Keratinocyte (primary cell): Measurements from ENCODE around the gene C2CD5. TPM values are rescaled to one million over a fixed set of nuclear protein-coding genes. Genes with fewer than 3 reads are reported as not detected.

Source experiments
- DNase-seq: peaks from one replicate; pipeline ENCODE4 v3.0.0-alpha.2; 2011; ENCODE audit warnings: low read depth, missing footprints, low spot score
- FAIRE-seq: peaks from 2 replicates; lab custom pipeline; 2011; peaks lifted over from hg19 to GRCh38; lab: Jason Lieb, UNC
- H2AFZ ChIP-seq: 2 replicates; pipeline ENCODE4 v1.6.0; 2012; ENCODE audit warnings: low read length, control low read depth, inconsistent platforms; ENCODE audit not compliant: control insufficient read depth
- H3K27ac ChIP-seq: 2 replicates; pipeline ENCODE4 v1.5.1; 2011; ENCODE audit warnings: low read length; ENCODE audit not compliant: control insufficient read depth, insufficient read depth
- H3K27me3 ChIP-seq: 3 replicates; pipeline ENCODE4 v1.6.0; 2011; ENCODE audit warnings: low read length; ENCODE audit not compliant: control insufficient read depth, insufficient read depth; ENCODE audit errors: extremely low read depth
- H3K36me3 ChIP-seq, 2 experiments: 2 replicates in 1 of 2; 3 replicates in 1 of 2; pipeline ENCODE4 v1.5.1; 2011; ENCODE audit warnings: low read length in 2 of 2, mild to moderate bottlenecking in 1 of 2; ENCODE audit not compliant: control insufficient read depth in 2 of 2, insufficient read depth in 2 of 2; ENCODE audit errors: extremely low read depth in 1 of 2
- H3K4me1 ChIP-seq: 3 replicates; pipeline ENCODE4 v1.5.1; 2011; ENCODE audit warnings: low read length; ENCODE audit not compliant: control insufficient read depth, insufficient read depth; ENCODE audit errors: extremely low read depth
- H3K4me2 ChIP-seq: 3 replicates; pipeline ENCODE4 v1.6.0; 2011; ENCODE audit warnings: low read depth, low read length; ENCODE audit not compliant: control insufficient read depth, insufficient read depth; ENCODE audit errors: extremely low read depth
- H3K4me3 ChIP-seq, 3 experiments: fragments of 200-600 bp in 1 of 3; sonication (generic) in 1 of 3; 2 replicates in 2 of 3; 3 replicates in 1 of 3; pipeline ENCODE4 v1.5.1; 2011 to 2016; ENCODE audit warnings: low read length in 3 of 3, mild to moderate bottlenecking in 3 of 3, control low read depth in 2 of 3, inconsistent platforms in 1 of 3, low read depth in 1 of 3, mixed read lengths in 1 of 3, mixed run types in 1 of 3, moderate library complexity in 1 of 3; ENCODE audit not compliant: control insufficient read depth in 2 of 3, insufficient read depth in 2 of 3; ENCODE audit errors: extremely low read depth in 1 of 3
- H3K79me2 ChIP-seq: 2 replicates; pipeline ENCODE4 v1.6.0; 2012; ENCODE audit warnings: low read length; ENCODE audit not compliant: control insufficient read depth, insufficient read depth
- H3K9ac ChIP-seq: 3 replicates; pipeline ENCODE4 v1.6.0; 2011; ENCODE audit warnings: low read length; ENCODE audit not compliant: control insufficient read depth, insufficient read depth; ENCODE audit errors: extremely low read depth
- H3K9me1 ChIP-seq: 3 replicates; pipeline ENCODE4 v1.6.0; 2011; ENCODE audit warnings: low read length; ENCODE audit not compliant: control insufficient read depth, insufficient read depth; ENCODE audit errors: extremely low read depth
- H3K9me3 ChIP-seq: 2 replicates; pipeline ENCODE4 v1.5.1; 2012; ENCODE audit warnings: low read depth, low read length; ENCODE audit not compliant: control insufficient read depth
- H4K20me1 ChIP-seq: 3 replicates; pipeline ENCODE4 v1.6.0; 2011; ENCODE audit warnings: low read length; ENCODE audit not compliant: control insufficient read depth, insufficient read depth; ENCODE audit errors: extremely low read depth
- CTCF ChIP-seq, 3 experiments: IDR thresholded peaks in 1 of 3; conservative IDR thresholded peaks in 1 of 3; optimal IDR thresholded peaks in 1 of 3; 2 replicates in 2 of 3; 3 replicates in 1 of 3; pipeline versions ENCODE3 to v1.5.1; 2011; ENCODE audit warnings: low read length in 3 of 3, mild to moderate bottlenecking in 3 of 3, moderate library complexity in 2 of 3, control low read depth in 1 of 3, inconsistent platforms in 1 of 3; ENCODE audit not compliant: insufficient read depth in 2 of 3; ENCODE audit errors: extremely low read depth in 1 of 3
- EZH2 ChIP-seq: IDR thresholded peaks from one replicate; pipeline ENCODE4 v1.6.1; 2012; ENCODE audit warnings: inconsistent platforms, mild to moderate bottlenecking, low read length, moderate library complexity
- dilution Hi-C: fragments of 300-500 bp; cut with MboI; formaldehyde crosslinking; loops from one replicate; pipeline ENCODE4 v1.7.0; 2020; ENCODE audit warnings: low sequenced_read_pairs; ENCODE audit not compliant: extremely low pct_ligation_motif_present
- polyA plus RNA-seq, 5 experiments: library from polyadenylated mRNA; depleted of rRNA in 3 of 5; stranded (reverse) in 3 of 5; stranded (forward) in 1 of 5; unstranded in 1 of 5; fragments of >200 nt; gene quantifications; 1 replicate in 1 of 5; 2 replicates in 3 of 5; 3 replicates in 1 of 5; pipeline versions ENCODE4 v1.2.1 to v1.2.3, GENCODE V29; 2011 to 2012; ENCODE audit warnings: missing spikeins in 2 of 5, low read depth in 1 of 5, low replicate concordance in 1 of 5

C2CD5 gene
- polyA plus RNA-seq, 1 donor (not counting 4 experiments of a cell fraction or from before 2014, with no cell fraction given): 17.7 TPM

DNA sequence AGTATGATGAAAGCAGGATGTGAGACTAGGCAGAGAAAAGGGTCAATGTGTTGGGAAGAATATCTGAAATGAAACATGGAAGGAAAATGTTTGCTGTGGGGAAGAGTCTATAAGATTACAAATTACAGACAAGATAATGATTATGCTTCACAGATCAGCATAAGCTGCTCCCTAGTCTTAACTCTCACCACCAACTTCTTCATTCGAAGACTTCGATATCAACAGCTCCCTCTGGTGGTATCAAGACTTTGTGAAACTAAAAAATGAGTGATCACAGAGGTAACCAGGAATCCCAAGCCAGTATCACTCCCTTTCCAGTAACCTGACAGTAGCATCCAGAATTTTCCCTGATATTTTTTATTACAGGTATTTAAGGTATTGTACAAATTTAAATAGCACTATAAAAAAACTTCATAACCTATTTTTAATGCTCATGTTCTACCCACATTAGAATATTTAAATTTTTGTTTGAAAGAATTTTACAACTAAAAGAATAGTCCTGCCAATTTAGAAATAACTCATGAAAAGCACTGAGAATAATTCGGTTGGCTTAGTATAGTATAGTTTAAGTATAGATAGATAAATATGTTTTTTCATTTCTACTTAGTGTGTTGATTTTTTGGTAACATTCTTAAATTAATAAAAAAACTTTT lies 84.4 kb downstream of the C2CD5 start:
- TF ChIP-seq EZH2 (no peak), CTCF (optimal IDR thresholded peaks at IDR 0.05 in 1 of 3, IDR thresholded peaks at IDR 0.05 in 1 of 3, conservative IDR thresholded peaks at IDR 0.05 in 1 of 3; ENCODE audit: extremely low read depth in 1 of 3, insufficient read depth in 2 of 3, low read length in 3 of 3) (peak; percentile 40 to 61 (median 54))
- Histone ChIP-seq H3K9me3 (no peaks in the 10 kb centered on the region), H3K27ac (no peak overlapping the region), H3K4me3 (no peak overlapping the region), H3K9me1 (no peaks in the 10 kb centered on the region), H2AFZ (no peak overlapping the region), H3K4me1 (no peaks in the 10 kb centered on the region), H3K4me2 (no peak overlapping the region), H4K20me1 (no peaks in the 10 kb centered on the region), H3K9ac (no peak overlapping the region), H3K79me2 (no peaks in the 10 kb centered on the region), H3K27me3 (no peaks in the 10 kb centered on the region), H3K36me3 (no peaks in the 10 kb centered on the region)
- DNase-seq (peak; percentile 21), FAIRE-seq (peak; percentile 89)
- dilution Hi-C loops: no loop called here

GRCh38 chr12:22458298-22458937 lies 85.9 kb downstream of the C2CD5 start:
- no peaks in the 10 kb centered on the region for H3K79me2 ChIP-seq
- no peaks in the 10 kb centered on the region for H3K36me3 ChIP-seq
- H4K20me1 ChIP-seq: no peaks in the 10 kb centered on the region
- H3K27ac ChIP-seq: no peak overlapping the region
- H3K9me1 ChIP-seq: no peaks in the 10 kb centered on the region
- TF ChIP-seq CTCF (optimal IDR thresholded peaks at IDR 0.05 in 1 of 3, IDR thresholded peaks at IDR 0.05 in 1 of 3, conservative IDR thresholded peaks at IDR 0.05 in 1 of 3; ENCODE audit: extremely low read depth in 1 of 3, insufficient read depth in 2 of 3, low read length in 3 of 3) (no peak), EZH2 (no peak)
- FAIRE-seq: no peak
- no peak overlapping the region for H2AFZ ChIP-seq
- dilution Hi-C loops: no loop called here
- H3K9me3 ChIP-seq: no peaks in the 10 kb centered on the region
- H3K27me3 ChIP-seq: no peaks in the 10 kb centered on the region
- H3K4me1 ChIP-seq: no peaks in the 10 kb centered on the region
- H3K4me2 ChIP-seq: no peak overlapping the region
- DNase-seq: no peak
- no peak overlapping the region for H3K9ac ChIP-seq
- H3K4me3 ChIP-seq: no peak overlapping the region
